HL-60 (cell line): ENCODE results near the gene BTBD2.

ENCODE experiments used
- DNase-seq, 2 experiments: peaks; one replicate each; pipeline ENCODE4 v3.0.0-alpha.2; 2010 to 2020; ENCODE audit warnings: low read depth in 1 of 2, low spot score in 1 of 2
- H3K27ac ChIP-seq: fragments of 250-450 bp; sonication (Bioruptor Pico); replicated peaks from 2 replicates; pipeline ENCODE4 v1.5.1; 2020; ENCODE audit warnings: mild to moderate bottlenecking, moderate library complexity
- H3K27me3 ChIP-seq: fragments of 250-450 bp; sonication (Bioruptor Pico); 2 replicates; pipeline ENCODE4 v1.5.1; 2021; ENCODE audit warnings: mild to moderate bottlenecking, moderate library complexity; ENCODE audit not compliant: insufficient read depth, poor library complexity, severe bottlenecking
- H3K4me3 ChIP-seq: replicated peaks from 2 replicates; pipeline ENCODE4 v1.5.1; 2011; ENCODE audit warnings: mild to moderate bottlenecking, control low read depth, low read length; ENCODE audit not compliant: insufficient read depth
- CTCF ChIP-seq: IDR thresholded peaks from one replicate; pipeline ENCODE4 v1.5.1; 2011; ENCODE audit warnings: low read length, control low read depth, inconsistent platforms; ENCODE audit not compliant: insufficient read depth
- GABPA ChIP-seq: IDR thresholded peaks from 2 replicates; pipeline ENCODE4 v1.6.1; 2012; ENCODE audit warnings: low read depth
- POLR2AphosphoS5 ChIP-seq: IDR thresholded peaks from 2 replicates; pipeline ENCODE4 v1.6.1; 2012; ENCODE audit warnings: low read depth
- REST ChIP-seq: IDR thresholded peaks from 2 replicates; pipeline ENCODE4 v1.6.1; 2012; ENCODE audit warnings: low read depth; ENCODE audit not compliant: insufficient replicate concordance
- SPI1 ChIP-seq: IDR thresholded peaks from 2 replicates; pipeline ENCODE4 v1.6.1; 2012; ENCODE audit warnings: low read depth, mild to moderate bottlenecking, borderline replicate concordance

The BTBD2 gene

GRCh38 chr19:2063824-2064223, 48.3 kb upstream of the BTBD2 start:
- TF ChIP-seq POLR2AphosphoS5 = no peak
- TF ChIP-seq SPI1 = no peak
- no peak for TF ChIP-seq CTCF
- TF ChIP-seq GABPA = no peak
- TF ChIP-seq REST = no peak
- H3K27ac ChIP-seq = no peak overlapping the region
- no peak overlapping the region for H3K4me3 ChIP-seq
- no peak for DNase-seq
- H3K27me3 ChIP-seq = no peaks in the 10 kb centered on the region

GRCh38 chr19:2062770-2063169, 47.3 kb upstream of the BTBD2 start:
- DNase-seq = no peak
- Histone ChIP-seq H3K27ac (no peak overlapping the region), H3K4me3 (no peak overlapping the region), H3K27me3 (no peaks in the 10 kb centered on the region)
- TF ChIP-seq SPI1 = no peak

- H3K4me3 ChIP-seq = peak overlapping the region; percentile 51
Observed at GRCh38 chr19:2062389-2062729, 46.8 kb upstream of the BTBD2 start.

GRCh38 chr19:2061495-2062388, 46.2 kb upstream of the BTBD2 start:
- H3K4me3 ChIP-seq = peak overlapping the region; percentile 54
- DNase-seq = peak; percentile 98 to 99
- TF ChIP-seq CTCF (no peak), REST (peak; percentile 27), SPI1 (no peak), POLR2AphosphoS5 (peak; percentile 65; the same call in 1 of the 2 replicates), GABPA (no peak)

More at GRCh38 chr19:2062389-2062729, 46.8 kb upstream of the BTBD2 start:
- TF ChIP-seq REST (no peak), POLR2AphosphoS5 (no peak), SPI1 (no peak)
- Histone ChIP-seq H3K27ac (peak overlapping the region; percentile 93), H3K27me3 (no peaks in the 10 kb centered on the region)
- no peak for DNase-seq

More at GRCh38 chr19:2061495-2062388, 46.2 kb upstream of the BTBD2 start:
- Histone ChIP-seq H3K27ac (peak overlapping the region; percentile 93), H3K27me3 (no peaks in the 10 kb centered on the region)
